SK-N-MC (cell line): ENCODE data around the gene TBC1D22A.

Experiments
- EZH2 ChIP-seq: fragments of 200-600 bp; sonication (generic); IDR thresholded peaks from one replicate; pipeline ENCODE4 v1.6.1; 2017; ENCODE audit warnings: antibody characterized with exemption
- POLR2AphosphoS5 ChIP-seq: IDR thresholded peaks from 2 replicates; pipeline ENCODE4 v1.6.1; 2012; ENCODE audit warnings: mild to moderate bottlenecking, low read depth, low read length, borderline replicate concordance

GRCh38 chr22:47199261-47199978 lies 437.0 kb downstream of the TBC1D22A start:
- TF ChIP-seq POLR2AphosphoS5: no peak
- TF ChIP-seq EZH2: no peak
